Ovary (tissue), 9 donors: ENCODE measurements around the gene MAMLD1. TPM values are rescaled to one million over a fixed set of nuclear protein-coding genes. Genes with fewer than 3 reads are reported as not detected.

Experiments
- DNase-seq, 5 donors: peaks; one replicate each; pipeline ENCODE4 v3.0.0-alpha.2; 2019 to 2020
- H3K27ac ChIP-seq, 2 donors: fragments of 200-600 bp; one replicate each; pipeline versions ENCODE4 v1.5.1 to v1.8.0; 2019 to 2022
- H3K27me3 ChIP-seq: fragments of 200-600 bp; one replicate; pipeline ENCODE4 v1.8.0; 2022
- H3K36me3 ChIP-seq: fragments of 200-600 bp; sonication (generic); one replicate; pipeline ENCODE4 v1.5.1; 2019
- H3K4me1 ChIP-seq: one replicate; pipeline ENCODE4 v1.8.1; 2013; ENCODE audit warnings: mild to moderate bottlenecking, moderate library complexity; ENCODE audit not compliant: insufficient read depth
- H3K4me3 ChIP-seq: fragments of 200-600 bp; sonication (generic); one replicate; pipeline ENCODE4 v1.5.1; 2017
- H3K9me3 ChIP-seq, 2 donors: fragments of 200-600 bp in 1 of 2; sonication (generic) in 1 of 2; one replicate each; pipeline versions ENCODE4 v1.5.1 to v1.8.1; 2013 to 2019; ENCODE audit warnings: mild to moderate bottlenecking in 1 of 2, moderate library complexity in 1 of 2
- CTCF ChIP-seq, 3 donors: fragments of 450-650 bp in 2 of 3; fragments of 200-600 bp in 1 of 3; IDR thresholded peaks; one replicate each; pipeline versions ENCODE4 v1.5.1 to v1.8.0; 2016 to 2022; ENCODE audit warnings: antibody characterized with exemption in 3 of 3, mild to moderate bottlenecking in 1 of 3
- EP300 ChIP-seq: sonication (generic); formaldehyde crosslinking; IDR thresholded peaks from one replicate; pipeline ENCODE4 v1.6.1; 2017; ENCODE audit warnings: antibody characterized with exemption
- POLR2A ChIP-seq: fragments of 450-650 bp; IDR thresholded peaks from one replicate; pipeline ENCODE4 v1.6.1; 2017; ENCODE audit warnings: antibody characterized with exemption, mild to moderate bottlenecking, moderate library complexity
- WGBS, 3 donors: extraction: QIAGEN DNeasy Blood & Tissue Kit in 1 of 3; methylation state at CpG; one replicate each; pipeline versions ENCODE4 v1.1.5 to v1.1.7; 2013 to 2017; 5-methylcytosine and 5-hydroxymethylcytosine counted together
- intact Hi-C, 4 donors: fragments of 100-400 bp; cut with DNase I; formaldehyde crosslinking; loops; one replicate each; pipeline versions ENCODE4 v1.11.0 to v1.15.1; 2022 to 2023
- polyA plus RNA-seq, 2 donors: library from polyadenylated mRNA; stranded (reverse); fragments of 200-250 nt in 1 of 2; fragments of 350-450 nt in 1 of 2; fragmentation: Illumina TruSeq in 1 of 2; extraction: RNeasy Lipid Tissue Mini Kit (QIAGEN cat#74804) in 1 of 2; gene quantifications; one replicate each; pipeline ENCODE4 v1.2.3, GENCODE V29; 2013 to 2014
- total RNA-seq, 7 donors: library from RNA; depleted of rRNA in 2 of 7; stranded (reverse); fragments of >200 nt in 2 of 7; fragmentation: NEBNext Ultra II Directional in 3 of 7; extraction: Animal tissue kit (Norgen Biotek cat#: 25700) in 3 of 7; gene quantifications; one replicate each; pipeline versions ENCODE4 v1.1.0 to v1.2.4, GENCODE V29; 2016 to 2023
- donor health status: DM: no; HTN: no; CAD: no; lungs with moderate emphysema.
- donor health status: DM: no; HTN: no; CAD: no.
- donor health status: Bipolar disorder and iron deficiency.
- donor health status: DM: yes; HTN: yes; CAD: no.
- donor health status: DM: no; HTN: no; CAD: no.
- donor health status: DM: yes; HTN: yes; CAD: no.

Gene MAMLD1
- total and polyA plus RNA-seq, 9 donors: 7.1 to 37.9 (median 20.7) TPM

- DNase-seq: peak; percentile 68 to 80 (median 74)
- TF ChIP-seq CTCF (IDR thresholded peaks at IDR 0.05): no peak
- TF ChIP-seq EP300: no peak
- TF ChIP-seq POLR2A: no peak
- intact Hi-C loops: loop anchor here (5.0 to 10.0 kb wide), 7 partner anchors 139 to 411 kb away; no protein-coding TSS in a partner anchor
- no peaks in the 10 kb centered on the region for H3K27me3 ChIP-seq
- peak overlapping the region; percentile 75 to 88 for H3K27ac ChIP-seq
- 13 to 27% (median 17%) methylated on average over 24 of the region's 24 CpGs for WGBS, 3 donors
- H3K4me3 ChIP-seq: peak overlapping the region; percentile 52
- H3K9me3 ChIP-seq: no peaks in the 10 kb centered on the region
- H3K36me3 ChIP-seq: no peaks in the 10 kb centered on the region
- H3K4me1 ChIP-seq: peaks cover under 1% of the 10 kb centered on the region
These were observed 3.1 kb downstream of the MAMLD1 start for GRCh38 chrX:150365990-150366911.

- DNase-seq: peak in 1 of 5 donors; percentile 37
- WGBS, 3 donors: 3 to 26% (median 16%) methylated on average over 5 of the region's 5 CpGs
- no peaks in the 10 kb centered on the region for H3K4me1 ChIP-seq
- TF ChIP-seq POLR2A (no peak), EP300 (no peak), CTCF (IDR thresholded peaks at IDR 0.05) (no peak)
- H3K27me3 ChIP-seq: no peaks in the 10 kb centered on the region
- H3K27ac ChIP-seq: peak overlapping the region; percentile 75 to 88
- intact Hi-C loops: loop anchor here (5.0 to 10.0 kb wide), 7 partner anchors 138 to 412 kb away; no protein-coding TSS in a partner anchor
- no peaks in the 10 kb centered on the region for H3K9me3 ChIP-seq
- peak overlapping the region; percentile 52 for H3K4me3 ChIP-seq
- no peaks in the 10 kb centered on the region for H3K36me3 ChIP-seq
These were observed 3.9 kb downstream of the MAMLD1 start for GRCh38 chrX:150366951-150367545.

- intact Hi-C loops: no loop called here
- Histone ChIP-seq H3K4me1 (no peaks in the 10 kb centered on the region), H3K9me3 (no peaks in the 10 kb centered on the region), H3K27ac (no peak overlapping the region), H3K27me3 (no peaks in the 10 kb centered on the region), H3K4me3 (no peak overlapping the region), H3K36me3 (no peaks in the 10 kb centered on the region)
- TF ChIP-seq EP300: no peak
- no peak for TF ChIP-seq CTCF (IDR thresholded peaks at IDR 0.05)
- no peak for TF ChIP-seq POLR2A
- DNase-seq: no peak
- 49 to 65% (median 52%) methylated on average over 5 of the region's 5 CpGs for WGBS, 3 donors
These were observed 7.6 kb downstream of the MAMLD1 start for GRCh38 chrX:150370589-150371312.

- H3K36me3 ChIP-seq: no peaks in the 10 kb centered on the region
- H3K9me3 ChIP-seq: no peaks in the 10 kb centered on the region
- 49 to 61% (median 56%) methylated on average over 6 of the region's 6 CpGs for WGBS, 3 donors
- DNase-seq: no peak
- no peak overlapping the region for H3K4me3 ChIP-seq
- H3K4me1 ChIP-seq: no peaks in the 10 kb centered on the region
- H3K27me3 ChIP-seq: no peaks in the 10 kb centered on the region
- H3K27ac ChIP-seq: no peak overlapping the region
- intact Hi-C loops: no loop called here
- TF ChIP-seq EP300: no peak
- no peak for TF ChIP-seq CTCF (IDR thresholded peaks at IDR 0.05)
- TF ChIP-seq POLR2A: no peak
These were observed 8.8 kb downstream of the MAMLD1 start for GRCh38 chrX:150371877-150372276.
